Activated T-cell treated with anti-CD3 and anti-CD28 coated beads for 4 hours (primary cell): Measurements from ENCODE around the gene ZNF214.

Source experiments
- DNase-seq: peaks from one replicate; pipeline ENCODE4 v3.0.0-alpha.2; 2020

ZNF214 gene

GRCh38 chr11:7020183-7020917 is at the start of gene ZNF214, which contains the start of gene NLRP14:
Gene ZNF214, minus strand, starts transcription at chr11:7020346. Its CDS starts 17,511 bp downstream, at chr11:7002835.
Gene NLRP14, plus strand, starts transcription at chr11:7020479. Its CDS starts 18,108 bp downstream, at chr11:7038587.
- no peak for DNase-seq

GRCh38 chr11:7062534-7062933 is 42.4 kb upstream of the ZNF214 start:
- no peak for DNase-seq

GRCh38 chr11:7060868-7061267 is 40.7 kb upstream of the ZNF214 start:
- no peak for DNase-seq

DNA sequence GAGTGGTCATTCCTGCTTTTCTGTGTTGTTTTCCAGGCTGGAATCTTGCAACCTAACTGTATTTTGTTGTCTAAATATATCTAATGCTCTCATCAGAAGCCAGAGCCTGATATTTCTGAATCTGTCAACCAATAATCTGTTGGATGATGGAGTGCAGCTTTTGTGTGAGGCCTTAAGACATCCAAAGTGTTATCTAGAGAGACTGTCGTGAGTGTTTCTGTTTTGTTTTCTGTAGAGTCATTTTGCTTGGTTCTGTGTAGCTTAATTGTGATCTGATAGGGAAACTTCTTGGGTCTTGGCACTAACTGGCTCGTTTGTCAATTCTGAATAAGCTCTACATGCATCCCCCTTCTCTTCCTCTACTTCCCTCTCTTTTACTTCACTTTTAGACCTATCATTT is 37.5 kb upstream of the ZNF214 start:
- no peak for DNase-seq

DNA sequence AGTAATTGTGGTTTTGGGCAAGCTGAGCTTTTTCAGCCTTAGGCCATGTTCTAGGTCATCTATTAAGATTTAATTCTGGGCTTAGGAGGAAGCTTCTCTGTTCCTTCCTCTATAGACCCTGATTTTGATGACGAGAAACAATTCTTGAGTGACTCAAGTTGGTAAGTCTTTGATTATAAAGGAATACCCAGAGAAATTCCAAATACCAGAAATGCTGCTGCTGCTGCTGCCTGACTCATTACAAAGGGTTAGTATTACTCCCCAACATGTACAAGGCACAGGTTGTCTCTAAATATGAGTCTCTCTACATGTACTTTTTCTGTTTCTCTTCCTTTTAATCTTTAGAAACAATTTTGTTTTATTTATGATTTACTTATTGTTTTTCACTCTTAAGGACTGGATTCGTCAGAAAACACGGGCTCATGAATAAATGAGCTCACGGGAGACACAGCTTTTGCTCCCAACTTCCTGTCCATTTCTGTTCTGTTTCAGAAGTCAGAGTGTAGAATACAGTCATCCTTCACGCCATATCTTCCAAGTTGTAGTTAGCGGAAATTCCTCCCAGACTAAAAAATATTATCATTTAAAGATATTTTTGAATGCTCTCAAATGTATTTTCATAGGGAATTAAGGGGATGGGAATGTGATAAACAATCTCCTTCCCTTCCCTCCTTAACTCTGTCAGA is 36.8 kb upstream of the ZNF214 start:
- no peak for DNase-seq

DNA sequence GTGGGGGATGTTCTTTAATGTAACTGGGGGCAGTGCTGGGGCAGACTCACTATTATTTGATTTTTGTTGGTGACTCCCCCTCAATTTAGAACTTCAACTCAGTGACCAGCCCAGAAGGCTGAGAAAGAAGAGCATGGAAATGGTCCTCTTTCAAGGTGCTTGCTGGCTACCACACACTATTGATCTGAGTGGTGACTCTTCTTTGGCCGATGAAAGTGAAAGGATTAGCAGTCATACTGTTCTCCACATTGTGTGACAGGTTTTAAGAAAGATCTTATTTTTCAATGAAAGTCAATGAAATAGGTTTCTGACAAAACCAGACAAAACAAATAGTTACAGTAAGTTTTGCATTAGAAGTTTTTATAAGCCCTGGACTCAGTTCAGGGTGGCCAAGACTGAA is 30.0 kb upstream of the ZNF214 start:
- DNase-seq: no peak

DNA sequence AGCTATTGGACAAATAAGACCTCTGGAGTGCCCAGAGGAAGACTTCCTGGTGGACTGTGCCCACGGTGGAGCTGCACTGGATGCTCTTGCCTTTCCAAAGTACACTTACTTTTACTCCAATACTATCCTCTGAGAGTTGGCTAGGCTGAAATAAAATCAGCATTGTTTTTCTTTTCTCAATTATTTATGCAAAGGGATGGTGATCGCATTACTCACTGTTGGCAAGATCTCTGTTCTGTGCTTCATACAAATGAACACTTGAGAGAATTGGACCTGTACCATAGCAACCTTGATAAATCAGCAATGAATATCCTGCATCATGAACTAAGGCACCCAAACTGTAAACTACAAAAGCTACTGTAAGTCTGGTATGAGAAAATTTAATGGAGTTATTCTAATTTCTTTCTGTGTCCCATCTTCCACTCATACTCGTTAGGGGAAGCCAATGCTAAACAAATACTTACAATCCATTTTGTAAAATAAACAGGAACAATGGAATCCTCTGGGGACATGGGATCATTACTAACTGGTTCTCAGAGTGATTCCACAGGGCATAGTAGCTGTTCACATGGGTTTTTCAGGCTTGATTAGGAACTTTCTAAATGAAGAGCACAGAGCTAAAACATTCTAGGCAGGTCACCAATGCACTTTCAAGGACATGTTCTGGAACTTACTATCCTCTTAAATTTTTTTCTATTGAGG is 26.5 kb upstream of the ZNF214 start:
- DNase-seq: no peak

- DNase-seq: no peak
Observed at GRCh38 chr11:7034019-7034418, 13.9 kb upstream of the ZNF214 start.

GRCh38 chr11:7032692-7033091 is 12.5 kb upstream of the ZNF214 start:
- DNase-seq: no peak

DNA sequence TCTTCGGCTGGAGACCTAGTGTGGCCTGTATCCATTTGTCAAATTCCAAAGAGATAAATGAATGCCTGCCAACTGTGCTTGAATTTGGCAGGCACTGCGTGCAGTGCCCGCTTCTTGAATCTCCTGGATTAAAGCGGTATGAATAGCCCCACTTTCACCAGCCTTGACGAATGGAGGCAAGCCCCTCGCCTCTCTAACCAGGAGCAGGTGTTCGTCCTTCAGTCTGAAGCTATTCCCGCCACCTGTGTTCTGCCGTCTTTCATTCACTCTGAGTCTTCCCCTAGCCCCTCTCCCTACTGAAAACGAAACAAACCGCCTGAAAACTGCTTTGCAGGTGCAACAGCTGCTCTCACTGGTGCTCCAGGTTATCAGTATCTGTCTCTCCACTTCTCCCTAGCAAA is 11.3 kb upstream of the ZNF214 start:
- no peak for DNase-seq

DNA sequence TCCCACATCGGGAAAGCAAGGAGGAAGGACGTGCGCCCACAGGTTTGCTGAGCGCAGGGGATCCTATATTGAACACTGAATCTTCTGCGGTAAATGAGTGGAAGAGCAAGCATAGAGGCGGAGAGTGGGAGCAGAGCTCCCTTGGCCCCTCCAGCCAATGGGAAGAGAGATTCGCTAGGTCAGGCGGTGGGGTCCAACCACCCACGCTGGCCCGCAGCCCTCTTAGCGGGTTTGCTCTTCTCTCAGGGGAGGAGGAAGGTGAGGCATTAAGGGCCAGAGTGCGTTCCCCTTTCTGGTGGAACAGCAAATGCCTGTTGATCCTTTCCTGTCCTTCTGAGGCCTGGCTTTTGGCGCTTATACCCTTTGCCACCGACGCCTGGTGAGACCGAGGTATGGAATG is 10.7 kb upstream of the ZNF214 start:
- DNase-seq: no peak

DNA sequence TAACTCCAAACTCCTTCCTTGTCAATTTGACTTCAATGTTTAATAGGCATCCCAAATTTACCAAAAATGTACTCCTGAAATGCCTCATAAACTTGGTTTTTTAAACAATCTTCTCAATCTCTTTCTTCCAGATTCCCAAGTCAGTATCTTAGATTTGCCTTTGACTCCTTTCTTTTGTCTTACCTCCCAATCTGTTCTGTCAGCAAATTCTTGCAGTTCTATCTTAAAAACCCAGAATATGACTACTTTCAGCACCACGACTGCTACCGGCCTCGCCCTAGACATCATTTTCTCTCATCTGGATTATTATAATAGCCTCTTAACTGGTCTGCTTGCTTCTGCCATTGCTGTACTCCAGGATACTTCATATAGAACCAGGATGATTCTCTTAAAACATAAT is 8.0 kb upstream of the ZNF214 start:
- DNase-seq: no peak

DNA sequence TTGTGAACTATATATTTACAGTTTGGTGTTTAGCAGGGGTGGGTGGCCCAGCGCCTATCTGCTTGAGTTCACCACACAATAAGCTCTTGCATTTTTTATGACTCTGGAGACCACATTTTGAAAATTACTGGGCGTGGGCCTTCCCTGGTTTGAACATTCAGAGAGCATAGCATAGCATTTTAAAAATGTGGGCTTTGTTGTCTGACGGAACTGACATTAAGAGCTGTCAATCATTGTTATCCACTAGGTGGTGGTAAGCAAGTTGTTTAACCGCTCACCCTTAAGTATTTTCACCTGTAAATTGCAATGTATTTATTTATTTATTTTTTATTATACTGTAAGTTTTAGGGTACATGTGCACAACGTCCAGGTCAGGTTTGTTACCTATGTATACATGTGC is 1.2 kb upstream of the ZNF214 start:
- DNase-seq: no peak

DNA sequence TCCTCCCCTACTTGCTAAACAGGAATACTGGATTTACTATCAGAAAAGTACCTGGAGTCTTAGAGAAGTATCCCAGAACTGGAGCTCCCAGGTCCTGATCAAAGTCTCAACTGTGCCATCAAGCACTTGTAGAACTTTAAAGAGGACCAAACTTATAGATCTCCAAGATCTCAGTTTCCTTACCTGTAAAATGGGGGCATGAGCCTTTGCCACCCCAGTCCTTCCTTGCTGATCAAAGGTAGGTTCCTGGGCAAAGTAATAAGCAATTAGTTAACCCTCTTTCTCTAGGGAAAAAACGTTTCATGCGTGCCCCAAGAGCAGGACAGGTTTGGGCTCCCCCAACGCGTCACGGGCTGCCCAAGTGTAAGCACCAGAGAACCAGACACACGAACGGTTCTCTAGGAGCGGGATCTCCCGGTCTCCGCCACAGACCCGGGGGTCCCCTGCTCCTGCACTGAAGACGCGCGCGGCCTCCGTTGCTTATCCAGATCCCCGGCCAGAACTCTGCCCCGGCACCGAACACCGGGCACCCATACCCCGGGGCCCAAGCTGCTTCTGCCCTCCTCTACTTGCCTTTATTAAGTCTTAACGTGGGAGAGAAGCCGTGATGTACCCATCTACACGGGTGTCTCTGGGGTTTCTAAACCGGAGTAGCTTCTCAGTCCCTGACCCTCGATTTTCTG is 505 bp downstream of the ZNF214 start:
- no peak for DNase-seq

DNA sequence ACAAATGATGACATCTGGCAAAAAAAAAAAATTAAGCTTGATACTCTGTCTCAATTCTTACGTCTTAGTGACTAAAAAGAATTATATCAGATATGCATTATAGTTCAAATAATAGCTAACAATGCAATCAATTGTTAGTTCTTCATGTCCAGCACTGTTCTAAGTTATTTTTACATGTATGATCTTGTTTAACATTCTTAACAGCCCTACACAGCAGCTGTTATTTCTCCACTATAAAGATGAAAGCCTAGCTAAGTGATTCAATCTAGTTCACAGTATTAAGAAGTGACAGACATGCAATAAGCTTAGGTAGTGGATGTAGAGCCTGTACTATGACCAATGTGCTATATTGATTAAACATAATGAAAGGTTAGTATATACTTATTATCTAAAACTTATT is 4.1 kb downstream of the ZNF214 start:
- no peak for DNase-seq

DNA sequence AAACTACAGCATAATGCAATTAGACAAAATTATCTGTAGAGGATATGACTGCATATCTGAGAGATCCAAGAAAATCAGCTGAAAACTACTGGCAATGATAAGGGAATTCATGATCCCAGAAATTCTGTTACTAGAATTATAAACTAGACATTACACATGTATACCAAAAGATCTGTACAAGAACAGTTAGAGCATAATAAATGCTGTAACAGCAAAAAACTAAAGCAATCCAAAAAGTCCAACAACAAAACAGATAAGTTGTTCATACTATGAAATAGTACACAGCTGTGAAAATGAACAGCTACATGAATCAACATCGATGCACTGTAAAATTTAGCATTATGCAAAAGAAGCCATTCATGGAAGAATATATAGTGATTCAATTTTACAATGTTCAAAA is 6.0 kb downstream of the ZNF214 start:
- DNase-seq: no peak

GRCh38 chr11:7004482-7004881 is 15.7 kb downstream of the ZNF214 start:
- DNase-seq: no peak

- DNase-seq: no peak
Observed at GRCh38 chr11:6995703-6996102, 24.4 kb downstream of the ZNF214 start.

GRCh38 chr11:6992457-6993417 is 27.4 kb downstream of the ZNF214 start:
- no peak for DNase-seq

DNA sequence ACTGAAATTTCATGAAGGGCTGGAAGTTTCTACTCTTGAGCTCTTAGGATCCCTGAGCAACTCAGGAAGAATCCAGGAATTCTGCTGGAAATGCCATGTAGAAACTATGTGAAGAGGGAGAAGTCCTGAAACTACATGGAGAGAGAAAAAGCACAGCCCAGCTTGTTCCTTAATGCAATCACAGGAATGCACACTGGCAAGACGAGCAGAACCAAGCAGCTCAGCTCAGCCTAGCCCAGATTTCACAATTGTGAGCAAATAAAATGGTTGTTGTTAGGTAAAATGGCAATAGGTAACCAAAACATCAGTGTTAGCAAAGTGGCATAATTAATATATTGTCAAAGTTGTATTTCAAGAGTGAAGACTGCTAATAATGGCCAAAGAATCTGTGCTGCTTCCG is 28.1 kb downstream of the ZNF214 start:
- DNase-seq: no peak

- no peak for DNase-seq
Observed at GRCh38 chr11:6991227-6991626, 28.9 kb downstream of the ZNF214 start.

- DNase-seq: no peak
Observed at GRCh38 chr11:6988506-6988905, 31.6 kb downstream of the ZNF214 start.
